GM19193 (cell line): ENCODE measurements around the gene CNGA2.

Source experiments
- POLR2A ChIP-seq: IDR thresholded peaks from 4 replicates; pipeline ENCODE4 v1.6.1; 2011; ENCODE audit not compliant: insufficient read depth, insufficient read length; ENCODE audit errors: extremely low read depth

The CNGA2 gene

DNA sequence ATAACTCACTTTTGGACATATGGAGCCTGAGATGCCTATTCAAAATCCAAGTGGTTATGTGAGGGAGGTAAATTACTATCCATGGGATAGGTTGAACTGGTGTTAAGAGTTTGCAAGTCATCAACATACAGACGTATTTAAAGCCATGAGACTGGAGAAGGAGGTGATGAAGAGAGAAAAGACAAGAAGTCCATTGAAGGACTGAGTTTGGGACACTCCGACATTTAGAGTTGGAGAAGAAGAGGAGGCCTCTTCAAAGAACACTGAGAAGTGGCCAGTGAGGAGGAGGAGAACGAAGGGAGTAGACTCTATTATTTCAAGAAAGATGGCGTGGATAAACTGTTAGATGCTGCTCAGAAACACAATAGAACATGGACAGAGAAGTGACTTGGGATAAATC, at the start of gene CNGA2:
Gene CNGA2, plus strand, starts transcription at position 301 of the 400 bp plus-strand sequence. CDS start 3,738 bp downstream, outside the sequence.
- no peak for TF ChIP-seq POLR2A

DNA sequence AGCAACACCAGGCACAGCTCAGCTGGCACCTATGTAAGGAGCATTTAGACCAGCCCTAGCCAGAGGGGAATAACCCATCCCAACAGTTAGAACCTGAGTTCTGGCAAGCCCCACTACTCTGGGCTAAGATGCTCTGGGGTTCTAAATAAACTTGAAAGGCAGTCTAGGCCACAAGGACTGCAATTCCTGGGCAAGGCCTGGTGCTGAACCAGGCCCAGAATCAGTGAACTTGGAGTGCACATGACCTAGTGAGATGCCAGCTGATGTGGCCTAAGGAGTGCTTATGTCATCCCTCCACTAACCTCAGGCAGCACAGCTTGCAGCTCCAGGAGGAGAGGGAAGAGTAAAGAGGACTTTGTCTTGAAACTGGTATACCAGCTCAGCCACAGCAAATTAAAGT, 46.9 kb upstream of the CNGA2 start:
- TF ChIP-seq POLR2A, result no peak

- no peak for TF ChIP-seq POLR2A
Observed at GRCh38 chrX:151688695-151689094, 45.9 kb upstream of the CNGA2 start.

DNA sequence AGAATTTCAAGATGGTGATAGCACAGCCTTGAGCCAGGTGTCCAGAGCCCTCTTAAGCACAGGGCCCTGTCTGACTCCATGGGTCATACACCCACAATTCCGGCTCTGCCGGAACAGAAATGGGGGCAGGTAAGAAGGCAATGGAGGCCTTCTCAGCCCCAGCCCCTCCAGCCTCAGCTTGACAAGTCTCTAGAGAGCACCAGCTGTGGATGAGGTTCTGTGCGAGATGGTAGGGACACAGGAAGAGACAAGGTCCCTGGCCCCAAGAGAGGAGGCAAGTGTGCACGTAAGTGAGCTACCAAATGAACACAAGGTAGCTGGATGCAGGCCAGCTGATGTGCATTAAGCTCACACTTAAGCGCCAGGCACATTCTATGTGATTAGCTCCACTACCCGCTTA, 41.7 kb upstream of the CNGA2 start:
- TF ChIP-seq POLR2A, result no peak

DNA sequence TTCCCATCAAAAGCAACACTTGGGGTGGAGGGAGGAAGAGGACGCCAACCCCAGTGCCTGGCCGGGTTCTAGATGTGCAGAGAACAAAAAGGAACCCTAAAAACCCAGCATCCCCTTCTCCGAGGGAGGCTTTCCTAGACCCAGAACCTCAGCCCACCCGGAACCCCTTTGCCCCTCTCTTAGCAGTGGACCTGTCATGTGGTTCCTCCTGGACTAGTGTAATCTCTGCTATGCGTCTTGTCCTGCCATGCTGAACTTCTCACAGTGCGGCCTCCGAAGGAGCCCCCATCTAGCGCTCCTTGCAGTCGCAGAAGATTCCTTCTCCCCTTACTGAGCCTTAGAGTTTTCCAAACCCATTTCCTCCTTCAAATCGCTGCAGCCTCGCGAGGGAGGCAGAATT, 40.4 kb upstream of the CNGA2 start:
- no peak for TF ChIP-seq POLR2A

GRCh38 chrX:151694661-151695582, 39.6 kb upstream of the CNGA2 start, which contains the start of gene PRRG3:
Gene PRRG3 (plus strand): TSS chrX:151695458. CDS start chrX:151698815, 3,357 bp downstream.
- TF ChIP-seq POLR2A, result no peak

DNA sequence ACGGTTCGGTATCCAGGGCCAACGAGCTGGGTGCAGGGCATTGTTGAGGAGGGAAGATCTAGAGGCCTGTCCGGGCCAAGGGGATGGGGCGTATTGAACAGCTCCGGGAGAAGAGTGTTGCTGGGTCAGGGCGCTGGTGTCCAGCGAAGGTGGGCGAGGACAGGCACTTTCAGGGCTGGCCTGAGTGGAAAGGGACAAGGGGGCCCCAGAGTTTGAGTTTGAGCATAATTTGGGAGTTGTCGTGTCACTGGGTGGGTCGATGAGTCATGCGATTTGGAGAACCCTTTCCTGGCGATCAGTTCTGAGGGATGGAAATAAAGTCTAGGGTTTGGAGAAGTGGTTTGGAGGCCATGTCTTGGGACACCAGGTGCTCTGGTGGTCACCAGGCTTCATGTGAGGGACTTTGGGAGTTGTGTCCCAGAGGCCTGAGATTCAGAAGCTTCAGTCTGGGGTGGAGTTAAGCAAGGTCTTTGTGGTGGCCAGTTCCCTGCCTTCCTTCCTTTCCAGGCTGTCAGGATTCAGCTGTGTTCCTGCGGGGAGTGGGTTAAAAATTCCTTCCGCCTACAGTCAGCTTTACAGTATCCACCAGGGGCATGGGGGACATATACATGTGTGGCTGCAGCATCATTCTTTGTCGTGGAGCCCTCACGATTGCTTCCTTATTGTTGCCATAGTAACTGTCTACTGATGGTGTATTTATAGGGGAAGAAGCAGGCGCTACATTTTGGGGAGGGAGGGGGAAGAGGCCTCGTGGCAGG, 38.8 kb upstream of the CNGA2 start:
- TF ChIP-seq POLR2A, result no peak

- TF ChIP-seq POLR2A, result no peak
Observed at GRCh38 chrX:151697522-151697921, 37.0 kb upstream of the CNGA2 start.

- TF ChIP-seq POLR2A, result no peak
Observed at GRCh38 chrX:151698485-151698884, 36.1 kb upstream of the CNGA2 start.

DNA sequence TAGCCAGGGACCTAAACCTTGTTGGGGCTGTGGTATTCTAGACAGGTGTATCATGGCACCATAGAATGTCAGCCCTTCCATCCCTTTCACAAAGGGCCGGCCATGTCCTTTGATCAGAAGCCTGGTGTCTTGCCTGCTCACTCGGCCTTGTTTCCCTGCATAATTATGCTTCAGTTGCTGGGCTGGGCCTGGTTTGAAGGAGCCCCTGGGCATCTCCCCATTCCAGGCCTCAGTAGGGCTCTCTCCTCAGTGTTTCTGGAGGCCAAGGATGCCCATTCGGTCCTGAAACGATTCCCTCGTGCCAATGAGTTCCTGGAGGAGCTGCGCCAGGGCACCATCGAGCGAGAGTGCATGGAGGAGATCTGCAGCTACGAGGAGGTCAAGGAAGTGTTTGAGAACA, 34.8 kb upstream of the CNGA2 start:
- no peak for TF ChIP-seq POLR2A

GRCh38 chrX:151700581-151700980, 34.0 kb upstream of the CNGA2 start:
- TF ChIP-seq POLR2A, result no peak

DNA sequence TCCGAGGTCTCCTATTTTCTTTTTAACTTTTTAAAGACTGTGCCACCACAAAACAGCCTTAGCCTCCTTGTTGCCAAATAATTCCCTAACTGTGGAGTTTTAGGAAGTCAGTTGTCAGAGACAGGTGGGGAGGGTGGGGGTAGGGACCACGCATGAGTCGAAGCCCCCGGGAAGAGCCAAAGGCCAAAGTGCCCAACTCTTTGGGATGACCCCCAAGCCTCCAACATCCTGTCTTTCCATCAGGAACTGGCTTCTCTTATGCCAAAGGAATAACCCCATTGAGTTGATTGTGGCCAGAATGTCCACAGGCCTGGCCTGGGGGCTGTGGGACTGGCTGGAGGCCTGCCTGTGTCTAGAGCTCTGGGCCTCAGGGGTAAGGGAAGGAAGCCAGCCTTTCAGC, 33.5 kb upstream of the CNGA2 start:
- no peak for TF ChIP-seq POLR2A

DNA sequence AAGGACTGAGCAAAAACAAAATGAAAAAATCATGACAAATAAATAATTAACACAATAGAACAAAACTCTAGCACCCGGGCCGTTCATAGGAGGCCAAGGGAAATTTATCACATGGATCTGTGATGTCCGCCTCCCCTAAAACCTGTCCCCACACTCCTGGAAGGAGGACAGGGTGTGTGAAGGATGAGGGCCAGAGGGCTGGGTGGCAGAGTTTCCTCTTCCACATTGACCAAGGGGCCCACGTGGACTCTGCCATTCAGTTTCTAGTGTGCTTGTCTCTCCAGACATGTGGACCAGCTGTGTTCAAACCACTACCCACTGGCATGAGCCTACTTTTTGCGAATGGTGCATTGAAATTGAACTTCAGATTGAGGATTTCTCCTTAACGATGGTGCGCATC, 33.0 kb upstream of the CNGA2 start:
- TF ChIP-seq POLR2A, result no peak

- TF ChIP-seq POLR2A, result no peak
Observed at GRCh38 chrX:151702026-151702714, 32.4 kb upstream of the CNGA2 start.

DNA sequence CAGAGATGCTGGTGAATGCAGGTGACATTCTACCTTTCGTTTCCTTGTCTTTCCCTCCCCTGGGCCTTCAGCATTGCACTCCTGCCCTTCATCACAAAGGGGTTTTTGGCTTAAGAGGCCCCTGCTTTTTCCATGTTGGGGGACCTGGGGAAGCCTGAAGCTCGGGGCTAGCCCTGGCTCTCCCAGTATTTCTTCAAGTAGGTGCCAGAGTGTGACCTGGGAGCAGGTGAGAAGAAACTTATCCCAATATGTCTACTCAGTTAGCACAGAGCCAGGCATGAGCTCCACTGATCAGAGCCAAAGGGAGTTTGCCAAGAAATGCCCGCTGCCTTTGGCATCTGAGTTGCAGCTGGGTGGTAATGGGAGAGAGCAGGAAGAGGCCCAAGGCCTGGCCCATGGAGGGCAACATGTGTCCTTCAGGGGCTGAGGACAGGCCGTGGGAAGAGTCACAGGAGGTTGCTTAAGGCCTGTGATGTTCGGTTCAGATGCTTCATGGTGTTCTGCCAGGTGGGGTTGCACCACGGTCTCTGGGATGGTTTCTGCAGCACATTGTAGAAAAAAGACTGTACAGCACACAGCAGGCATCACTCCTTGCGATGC, 31.7 kb upstream of the CNGA2 start:
- TF ChIP-seq POLR2A, result no peak
